GM19099 (cell line): Measurements from ENCODE around the gene FBH1.

Source experiments
- POLR2A ChIP-seq: IDR thresholded peaks from 3 replicates; pipeline ENCODE4 v1.6.1; 2011; ENCODE audit warnings: low read depth; ENCODE audit not compliant: insufficient read length; ENCODE audit errors: extremely low read depth

FBH1 gene

DNA sequence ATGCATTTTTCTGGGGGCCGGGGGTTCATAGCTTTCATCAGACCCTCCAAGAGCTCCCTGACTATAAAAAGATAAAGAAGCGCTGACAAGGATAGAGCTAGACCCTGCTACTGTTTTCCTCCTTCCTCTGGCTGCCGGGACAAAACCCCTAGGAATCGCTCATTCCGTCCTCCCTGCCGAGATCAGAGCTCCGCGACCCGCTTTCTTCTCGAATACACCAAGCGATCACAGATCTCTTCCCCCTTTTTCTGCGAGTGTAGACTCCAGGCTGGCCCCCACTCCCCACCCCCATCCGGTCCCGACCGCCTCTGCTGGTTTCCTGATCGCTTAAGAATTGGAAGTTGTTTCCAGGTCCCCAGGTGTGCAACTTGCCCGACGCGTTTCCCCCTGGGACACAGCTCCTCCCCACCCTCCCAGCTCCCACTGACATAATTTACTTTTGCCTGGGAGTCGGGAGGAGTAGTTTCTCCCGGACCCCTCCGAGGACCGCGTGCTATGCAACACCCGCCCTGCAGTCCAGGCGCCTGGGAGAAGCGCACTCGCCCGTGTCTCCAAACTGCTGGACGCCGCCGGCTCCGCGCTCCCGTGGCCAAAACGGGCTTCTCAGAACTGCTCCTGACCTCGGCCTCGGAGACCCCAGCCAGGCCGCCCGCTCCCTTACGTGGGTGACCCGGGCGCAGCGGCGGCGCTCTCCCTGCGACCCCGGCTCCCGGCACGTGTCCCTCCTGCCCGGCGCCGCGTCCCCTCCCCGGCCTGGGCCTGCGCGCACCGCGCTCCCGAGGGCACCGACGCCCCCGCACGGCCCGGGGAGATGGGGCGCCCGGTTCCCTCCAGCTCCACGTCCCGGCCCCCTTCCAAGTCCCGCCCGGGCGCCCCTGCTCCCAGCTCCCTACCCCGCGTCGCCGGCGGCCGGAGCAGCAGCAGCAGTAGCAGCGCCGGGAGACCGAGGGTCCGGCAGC lies 86.7 kb downstream of the FBH1 start:
- no peak for TF ChIP-seq POLR2A

- TF ChIP-seq POLR2A = peak; percentile 61
Observed at GRCh38 chr10:5977471-5978229, 87.6 kb downstream of the FBH1 start, which contains the start of gene IL15RA. TSS of gene IL15RA (minus strand) at chr10:5977543. CDS start at chr10:5977492, 51 bp downstream.

DNA sequence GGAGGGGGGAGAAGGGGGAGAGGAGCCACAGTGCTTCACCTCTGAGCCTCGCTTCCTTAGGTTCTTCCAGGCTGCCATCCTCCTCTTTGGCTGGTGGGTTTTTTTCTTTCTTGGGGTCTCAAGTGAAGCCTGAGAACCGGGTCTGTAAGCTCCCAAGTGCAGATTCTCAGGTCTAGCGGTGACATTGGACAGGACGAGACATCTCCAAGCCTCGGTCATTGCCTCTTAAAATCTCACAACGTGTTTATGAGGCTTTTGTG lies 88.1 kb downstream of the FBH1 start:
- TF ChIP-seq POLR2A = no peak

GRCh38 chr10:5981529-5981928 lies 91.5 kb downstream of the FBH1 start:
- TF ChIP-seq POLR2A = no peak

DNA sequence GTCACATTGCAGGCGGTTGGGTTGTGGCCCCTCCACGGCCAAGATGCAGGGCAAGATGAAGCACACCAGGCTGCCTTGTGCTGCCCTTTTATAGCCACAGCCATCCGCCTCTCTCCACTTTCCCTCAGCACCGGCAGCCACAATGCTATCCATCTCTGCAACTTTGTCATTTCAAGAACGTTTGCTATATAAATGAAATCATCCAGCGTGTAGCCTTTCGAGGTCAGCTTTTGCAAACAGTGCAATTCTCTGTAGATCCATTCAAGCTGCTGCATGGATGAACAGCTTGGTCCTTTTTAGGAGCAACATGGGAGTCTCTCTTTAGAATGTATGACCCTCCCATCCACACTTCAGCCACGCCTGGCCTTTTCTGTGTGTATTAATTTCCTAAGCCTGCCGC lies 93.7 kb downstream of the FBH1 start:
- TF ChIP-seq POLR2A = no peak

DNA sequence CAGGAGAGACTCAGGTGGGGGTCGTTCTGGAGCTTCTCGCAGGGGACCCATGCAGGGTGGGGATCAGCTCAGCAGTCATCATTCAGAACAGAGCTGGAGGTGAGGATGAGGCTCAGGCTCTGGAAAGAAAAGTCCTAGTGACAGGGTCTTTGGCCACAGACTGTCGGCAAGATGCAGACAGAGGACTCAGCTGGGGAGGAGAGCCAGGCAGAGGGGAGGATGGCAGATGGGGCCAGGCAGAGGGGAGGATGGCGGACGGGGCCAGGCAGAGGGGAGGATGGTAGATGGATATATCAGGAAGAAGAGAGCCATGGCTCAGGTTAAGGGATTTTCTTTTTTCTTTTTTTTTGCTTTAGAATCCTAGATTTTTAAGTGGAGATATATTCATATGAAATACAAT lies 95.0 kb downstream of the FBH1 start:
- TF ChIP-seq POLR2A = no peak
